Upper lobe of left lung (tissue), 4 donors: ENCODE measurements around the gene STRBP.

Source experiments
- EP300 ChIP-seq, 4 donors: sonication (generic); formaldehyde crosslinking; IDR thresholded peaks; one replicate each; pipeline ENCODE4 v1.5.1; 2017; ENCODE audit warnings: antibody characterized with exemption in 4 of 4, control low read depth in 2 of 4
- POLR2A ChIP-seq, 4 donors: fragments of 450-650 bp; IDR thresholded peaks; one replicate each; pipeline ENCODE4 v1.5.1; 2016 to 2017; ENCODE audit warnings: antibody characterized with exemption in 4 of 4, mild to moderate bottlenecking in 2 of 4
- POLR2AphosphoS5 ChIP-seq, 2 donors: sonication (generic); formaldehyde crosslinking; IDR thresholded peaks; one replicate each; pipeline ENCODE4 v1.5.1; 2017; ENCODE audit warnings: antibody characterized with exemption in 2 of 2
- TF ChIP-seq, protein P1 (sequence below), 6 experiments: fragments of 450-650 bp in 4 of 6; fragments of 200-600 bp in 2 of 6; sonication (generic) in 2 of 6; IDR thresholded peaks; one replicate each; pipeline ENCODE4 v1.5.1; 2016 to 2019; ENCODE audit warnings: antibody characterized with exemption in 6 of 6

- TF ChIP-seq POLR2A (IDR thresholded peaks at IDR 0.05) (no peak), POLR2AphosphoS5 (IDR thresholded peaks at IDR 0.05) (no peak), EP300 (IDR thresholded peaks at IDR 0.05) (no peak)
- TF ChIP-seq, protein P1, sequence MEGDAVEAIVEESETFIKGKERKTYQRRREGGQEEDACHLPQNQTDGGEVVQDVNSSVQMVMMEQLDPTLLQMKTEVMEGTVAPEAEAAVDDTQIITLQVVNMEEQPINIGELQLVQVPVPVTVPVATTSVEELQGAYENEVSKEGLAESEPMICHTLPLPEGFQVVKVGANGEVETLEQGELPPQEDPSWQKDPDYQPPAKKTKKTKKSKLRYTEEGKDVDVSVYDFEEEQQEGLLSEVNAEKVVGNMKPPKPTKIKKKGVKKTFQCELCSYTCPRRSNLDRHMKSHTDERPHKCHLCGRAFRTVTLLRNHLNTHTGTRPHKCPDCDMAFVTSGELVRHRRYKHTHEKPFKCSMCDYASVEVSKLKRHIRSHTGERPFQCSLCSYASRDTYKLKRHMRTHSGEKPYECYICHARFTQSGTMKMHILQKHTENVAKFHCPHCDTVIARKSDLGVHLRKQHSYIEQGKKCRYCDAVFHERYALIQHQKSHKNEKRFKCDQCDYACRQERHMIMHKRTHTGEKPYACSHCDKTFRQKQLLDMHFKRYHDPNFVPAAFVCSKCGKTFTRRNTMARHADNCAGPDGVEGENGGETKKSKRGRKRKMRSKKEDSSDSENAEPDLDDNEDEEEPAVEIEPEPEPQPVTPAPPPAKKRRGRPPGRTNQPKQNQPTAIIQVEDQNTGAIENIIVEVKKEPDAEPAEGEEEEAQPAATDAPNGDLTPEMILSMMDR (IDR thresholded peaks at IDR 0.05), result no peak
Observed at GRCh38 chr9:123255718-123256117, 12.7 kb downstream of the STRBP start.
